Osteocyte (in vitro differentiated cells): ENCODE data around the gene PPP1R13B. TPM values are rescaled to one million over a fixed set of nuclear protein-coding genes. Genes with fewer than 3 reads are reported as not detected.

Experiments used
- DNase-seq: peaks from one replicate; pipeline ENCODE4 v3.0.0; 2021; ENCODE audit warnings: mixed read lengths; ENCODE audit not compliant: unreplicated experiment; ENCODE audit errors: extremely low spot score
- H3K27ac Mint-ChIP-seq: one replicate; pipeline ENCODE4 v1.8.0; 2021; ENCODE audit warnings: mild to moderate bottlenecking, mixed read lengths; ENCODE audit not compliant: unreplicated experiment
- H3K27me3 Mint-ChIP-seq: one replicate; pipeline ENCODE4 v1.8.0; 2021; ENCODE audit warnings: mixed read lengths; ENCODE audit not compliant: unreplicated experiment
- H3K36me3 Mint-ChIP-seq: one replicate; pipeline ENCODE4 v1.8.0; 2021; ENCODE audit warnings: mixed read lengths; ENCODE audit not compliant: unreplicated experiment
- H3K4me1 Mint-ChIP-seq: one replicate; pipeline ENCODE4 v1.8.0; 2021; ENCODE audit warnings: mixed read lengths; ENCODE audit not compliant: unreplicated experiment
- H3K4me3 Mint-ChIP-seq: one replicate; pipeline ENCODE4 v1.8.0; 2021; ENCODE audit warnings: mild to moderate bottlenecking, moderate library complexity, mixed read lengths; ENCODE audit not compliant: unreplicated experiment
- H3K9me3 Mint-ChIP-seq: one replicate; pipeline ENCODE4 v1.8.0; 2021; ENCODE audit warnings: mixed read lengths; ENCODE audit not compliant: unreplicated experiment
- total RNA-seq: library from RNA; stranded (reverse); gene quantifications from 2 replicates; pipeline ENCODE4 v1.2.1, GENCODE V29; 2021
- TF ChIP-seq, protein P1 (sequence below): fragments of 200-600 bp; sonication (generic); IDR thresholded peaks from 2 replicates; pipeline ENCODE4 v1.5.0; 2021; ENCODE audit warnings: antibody characterized with exemption, mild to moderate bottlenecking, moderate library complexity

The PPP1R13B gene
- total RNA-seq, 1 donor from 2014 or later = 7.9 TPM

GRCh38 chr14:103706551-103707328 is 140.6 kb downstream of the PPP1R13B start:
- H3K4me1 Mint-ChIP-seq = peaks cover 5% of the 10 kb centered on the region
- H3K27me3 Mint-ChIP-seq = no peaks in the 10 kb centered on the region
- peaks cover 20% of the 10 kb centered on the region for H3K36me3 Mint-ChIP-seq
- H3K9me3 Mint-ChIP-seq = no peaks in the 10 kb centered on the region
- no peak overlapping the region for H3K27ac Mint-ChIP-seq
- TF ChIP-seq, protein P1, sequence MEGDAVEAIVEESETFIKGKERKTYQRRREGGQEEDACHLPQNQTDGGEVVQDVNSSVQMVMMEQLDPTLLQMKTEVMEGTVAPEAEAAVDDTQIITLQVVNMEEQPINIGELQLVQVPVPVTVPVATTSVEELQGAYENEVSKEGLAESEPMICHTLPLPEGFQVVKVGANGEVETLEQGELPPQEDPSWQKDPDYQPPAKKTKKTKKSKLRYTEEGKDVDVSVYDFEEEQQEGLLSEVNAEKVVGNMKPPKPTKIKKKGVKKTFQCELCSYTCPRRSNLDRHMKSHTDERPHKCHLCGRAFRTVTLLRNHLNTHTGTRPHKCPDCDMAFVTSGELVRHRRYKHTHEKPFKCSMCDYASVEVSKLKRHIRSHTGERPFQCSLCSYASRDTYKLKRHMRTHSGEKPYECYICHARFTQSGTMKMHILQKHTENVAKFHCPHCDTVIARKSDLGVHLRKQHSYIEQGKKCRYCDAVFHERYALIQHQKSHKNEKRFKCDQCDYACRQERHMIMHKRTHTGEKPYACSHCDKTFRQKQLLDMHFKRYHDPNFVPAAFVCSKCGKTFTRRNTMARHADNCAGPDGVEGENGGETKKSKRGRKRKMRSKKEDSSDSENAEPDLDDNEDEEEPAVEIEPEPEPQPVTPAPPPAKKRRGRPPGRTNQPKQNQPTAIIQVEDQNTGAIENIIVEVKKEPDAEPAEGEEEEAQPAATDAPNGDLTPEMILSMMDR = no peak
- no peak for DNase-seq
- no peak overlapping the region for H3K4me3 Mint-ChIP-seq

DNA sequence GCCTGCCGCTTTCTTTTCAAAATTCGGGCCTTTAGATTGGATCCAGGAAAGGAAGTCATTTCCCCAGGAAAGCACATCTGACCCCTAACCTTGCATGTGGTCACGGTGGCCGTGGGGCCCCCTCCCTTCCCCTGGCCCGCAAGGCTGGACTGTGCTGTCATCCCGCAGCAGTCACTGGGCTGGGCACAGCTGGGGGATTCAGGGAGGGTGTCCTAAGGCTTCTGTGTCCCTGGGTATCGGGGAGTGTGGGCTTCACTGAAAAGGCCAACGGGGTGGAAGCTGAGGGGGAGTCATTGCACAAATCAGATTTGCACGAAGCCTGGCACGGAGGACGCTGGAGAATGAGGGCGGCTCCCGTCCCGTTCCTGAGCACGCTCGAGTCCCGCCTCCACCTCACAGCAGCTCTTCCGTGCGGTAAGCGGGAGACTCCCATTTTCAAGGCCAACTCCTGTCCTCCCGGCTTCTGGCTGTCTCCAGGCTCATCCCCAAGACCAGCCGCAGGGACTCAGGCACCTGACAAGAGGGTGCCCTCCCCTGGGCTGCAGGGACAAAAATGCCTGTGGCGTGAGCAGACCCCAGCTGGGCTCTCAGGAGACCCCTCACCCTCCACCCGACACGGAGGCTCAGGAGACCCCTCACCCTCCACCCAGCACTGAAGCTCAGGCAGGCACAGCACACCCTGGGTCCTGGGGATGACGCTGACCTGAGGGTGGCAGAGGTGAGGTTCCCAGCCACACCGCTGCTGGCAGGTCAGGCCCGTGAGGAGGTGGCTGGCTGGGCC is 141.7 kb downstream of the PPP1R13B start:
- no peak overlapping the region for H3K4me3 Mint-ChIP-seq
- H3K36me3 Mint-ChIP-seq = peaks cover 22% of the 10 kb centered on the region
- TF ChIP-seq, protein P1 = no peak
- H3K9me3 Mint-ChIP-seq = no peaks in the 10 kb centered on the region
- H3K4me1 Mint-ChIP-seq = peaks cover under 1% of the 10 kb centered on the region
- DNase-seq = no peak
- no peaks in the 10 kb centered on the region for H3K27me3 Mint-ChIP-seq
- H3K27ac Mint-ChIP-seq = no peak overlapping the region

- no peak overlapping the region for H3K27ac Mint-ChIP-seq
- TF ChIP-seq, protein P1 = no peak
- H3K27me3 Mint-ChIP-seq = no peaks in the 10 kb centered on the region
- no peaks in the 10 kb centered on the region for H3K4me1 Mint-ChIP-seq
- no peak overlapping the region for H3K4me3 Mint-ChIP-seq
- peaks cover 22% of the 10 kb centered on the region for H3K36me3 Mint-ChIP-seq
- DNase-seq = no peak
- no peaks in the 10 kb centered on the region for H3K9me3 Mint-ChIP-seq
These were observed 142.3 kb downstream of the PPP1R13B start for GRCh38 chr14:103705118-103705503.

DNA sequence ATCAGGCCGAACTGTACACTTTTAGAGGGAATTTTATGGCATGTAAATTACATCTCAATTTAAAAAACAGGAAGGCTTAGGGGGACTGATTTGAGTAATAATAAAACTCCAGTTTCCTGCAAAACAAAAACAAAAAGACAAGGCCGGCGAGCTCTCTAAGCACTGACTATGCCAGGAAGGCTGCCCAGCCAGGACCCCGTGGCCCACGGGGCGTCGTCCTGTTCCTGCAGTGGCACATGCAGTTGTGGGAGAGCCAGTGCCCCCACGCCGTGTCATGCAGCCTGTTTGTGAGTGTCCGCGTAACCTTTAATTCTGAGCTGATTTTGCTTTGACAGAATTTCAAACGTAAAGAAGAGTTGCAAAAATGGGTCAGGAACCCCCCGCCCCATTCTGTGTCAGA is 142.7 kb downstream of the PPP1R13B start:
- no peak overlapping the region for H3K4me3 Mint-ChIP-seq
- TF ChIP-seq, protein P1 = no peak
- DNase-seq = no peak
- no peaks in the 10 kb centered on the region for H3K4me1 Mint-ChIP-seq
- H3K9me3 Mint-ChIP-seq = no peaks in the 10 kb centered on the region
- H3K36me3 Mint-ChIP-seq = peaks cover 24% of the 10 kb centered on the region
- no peak overlapping the region for H3K27ac Mint-ChIP-seq
- H3K27me3 Mint-ChIP-seq = no peaks in the 10 kb centered on the region
